Cerebellar cortex (tissue), 1 donor: ENCODE measurements around the gene DLL1.

Experiments used
- DNase-seq: peaks from one replicate; pipeline ENCODE4 v3.0.0-alpha.2; 2015; ENCODE audit warnings: low spot score

Gene DLL1

DNA sequence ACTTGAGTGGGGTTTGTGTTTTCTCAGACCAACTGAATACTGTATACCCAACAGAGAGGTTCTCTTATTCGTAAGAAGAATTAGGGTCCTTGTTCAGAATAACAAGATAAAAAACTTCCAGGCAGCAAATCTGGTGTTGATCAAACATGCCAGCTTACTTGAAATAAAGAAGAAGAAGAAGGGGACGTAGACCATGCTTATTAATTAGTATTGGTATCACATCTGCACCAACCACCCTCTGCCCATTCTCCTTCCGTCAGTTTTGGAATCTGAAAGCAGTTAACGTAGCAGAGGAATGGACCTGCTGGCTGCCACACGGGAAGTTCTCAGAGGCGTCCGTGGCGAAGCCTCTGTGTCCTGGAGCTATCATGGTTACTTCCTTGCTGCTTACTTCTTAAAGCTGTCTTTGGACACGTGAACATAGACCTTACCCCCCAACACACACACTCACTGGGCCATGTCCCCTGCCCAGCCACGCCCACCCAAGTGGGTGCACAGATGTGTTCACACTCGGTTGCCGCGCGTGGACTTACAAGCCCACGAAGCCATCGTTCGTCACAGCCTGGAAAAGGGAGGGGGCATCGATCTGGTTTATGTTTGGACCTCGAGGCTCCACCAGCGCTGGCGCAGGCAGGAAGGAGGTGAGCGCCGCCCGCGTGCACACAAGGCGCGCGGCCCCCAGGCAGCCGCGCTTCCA, 4.1 kb upstream of the DLL1 start:
- DNase-seq = no peak

DNA sequence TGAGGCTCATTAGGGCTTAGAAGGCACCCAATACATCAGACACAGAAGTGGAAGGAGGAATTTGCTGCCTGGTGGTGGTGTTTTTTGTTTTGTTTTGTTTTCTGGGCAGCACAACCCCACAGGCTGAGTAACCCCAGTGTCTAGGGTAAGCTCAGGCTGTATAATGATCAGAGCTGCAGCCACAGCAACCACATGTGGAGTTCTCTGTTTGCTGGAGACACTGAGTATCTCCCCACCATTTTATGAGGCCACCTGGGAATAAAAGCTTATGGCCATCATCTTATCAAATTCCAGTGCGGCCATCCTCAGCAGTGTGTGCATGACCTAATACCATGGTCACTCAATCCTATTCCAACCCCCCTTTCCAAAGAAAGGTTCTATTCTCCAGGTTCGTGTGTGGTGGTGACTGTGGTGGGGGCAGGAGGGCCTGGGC, 3.4 kb upstream of the DLL1 start:
- DNase-seq = no peak

DNA sequence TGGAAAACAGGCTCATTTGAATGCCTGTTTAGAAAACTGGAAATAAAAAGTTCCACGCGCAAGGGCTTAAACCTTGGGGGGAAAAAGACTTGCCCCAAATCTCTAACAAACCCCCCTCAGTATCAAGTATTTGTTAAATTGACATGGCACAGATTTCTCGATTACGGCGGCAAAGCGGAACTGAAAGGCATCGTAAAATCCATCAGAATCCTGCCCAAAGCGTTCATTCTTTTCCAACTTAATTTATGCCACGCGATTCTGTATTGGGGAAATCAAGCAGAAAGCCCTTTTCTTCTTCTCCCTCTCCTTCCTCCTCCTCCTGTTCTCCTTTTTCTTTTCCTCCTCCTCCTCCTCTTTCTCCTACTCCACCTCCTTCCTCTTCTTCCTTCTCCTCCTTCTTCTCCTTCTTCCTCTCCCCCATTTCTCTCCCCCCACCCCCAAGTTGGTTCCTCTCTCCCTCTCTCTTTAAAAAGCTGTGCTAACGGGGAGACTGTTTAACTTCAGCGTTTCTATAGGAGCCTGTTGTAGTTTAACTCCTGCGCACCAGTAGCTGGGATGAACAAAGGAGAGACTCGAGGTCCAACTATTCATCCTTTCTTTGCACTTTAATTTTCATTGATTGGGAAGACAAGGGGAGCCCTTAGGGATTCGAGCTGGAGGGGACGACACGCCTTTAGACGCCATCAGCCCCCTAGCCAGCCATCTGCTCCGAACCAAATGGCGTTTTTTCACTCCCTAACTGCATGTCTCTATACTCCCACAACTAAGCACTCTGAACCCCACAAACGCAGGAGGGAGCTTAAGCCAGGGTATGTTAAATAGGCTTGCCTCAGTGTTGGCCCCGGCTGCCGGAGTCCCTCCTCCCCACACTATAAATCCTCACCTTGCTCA, 2.7 kb upstream of the DLL1 start:
- no peak for DNase-seq

DNA sequence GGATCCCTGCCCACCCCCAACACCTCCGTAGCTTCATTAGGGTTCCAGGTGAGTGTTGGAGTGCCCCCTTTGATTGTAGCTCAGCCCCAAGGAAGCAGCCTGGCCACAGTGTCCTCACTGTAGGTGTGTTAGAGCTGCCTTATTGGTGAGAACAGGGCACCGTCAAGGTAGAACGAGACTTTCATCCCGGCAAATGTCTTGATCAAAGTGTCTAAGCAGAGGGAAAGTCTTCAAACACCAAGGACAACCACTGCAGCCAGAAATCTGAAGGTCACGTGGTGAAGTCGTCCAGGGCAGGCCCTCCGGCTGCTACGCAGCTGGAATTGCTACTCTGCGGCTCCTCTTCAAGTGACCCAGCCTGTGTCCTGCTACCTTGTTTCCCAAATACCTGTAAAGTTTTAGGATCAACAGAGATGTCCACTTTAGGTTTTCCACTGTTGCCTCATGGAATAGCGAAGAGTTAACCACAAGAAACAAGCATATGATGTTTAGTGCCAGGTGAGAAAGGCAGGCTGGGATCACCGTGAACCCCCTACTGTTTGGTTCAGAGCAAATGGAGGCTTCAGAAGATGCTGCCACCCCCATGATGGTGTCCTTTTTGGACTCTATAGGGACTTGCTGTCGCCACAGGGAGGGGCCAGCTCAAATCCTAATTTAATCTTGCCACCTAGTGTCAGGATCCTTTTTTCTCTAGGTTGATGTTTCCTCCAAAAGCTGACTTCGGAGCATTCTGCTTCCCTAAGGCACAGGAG, 1.7 kb upstream of the DLL1 start:
- peak; percentile 56 for DNase-seq

DNA sequence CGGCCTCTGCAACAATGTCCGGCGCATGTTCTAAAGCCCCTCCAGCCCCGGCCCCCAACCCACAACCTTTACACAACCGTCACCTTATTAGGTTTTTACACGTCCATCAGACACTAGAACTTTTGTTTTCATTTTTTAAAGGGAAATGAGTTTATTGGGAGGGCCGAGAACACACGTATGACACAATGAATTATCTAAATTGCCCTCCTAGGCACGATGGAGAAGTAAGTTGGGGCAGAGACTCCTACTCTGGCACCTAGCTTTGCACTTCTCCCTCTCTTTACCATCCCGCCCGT, 1.2 kb upstream of the DLL1 start:
- DNase-seq = no peak

DNA sequence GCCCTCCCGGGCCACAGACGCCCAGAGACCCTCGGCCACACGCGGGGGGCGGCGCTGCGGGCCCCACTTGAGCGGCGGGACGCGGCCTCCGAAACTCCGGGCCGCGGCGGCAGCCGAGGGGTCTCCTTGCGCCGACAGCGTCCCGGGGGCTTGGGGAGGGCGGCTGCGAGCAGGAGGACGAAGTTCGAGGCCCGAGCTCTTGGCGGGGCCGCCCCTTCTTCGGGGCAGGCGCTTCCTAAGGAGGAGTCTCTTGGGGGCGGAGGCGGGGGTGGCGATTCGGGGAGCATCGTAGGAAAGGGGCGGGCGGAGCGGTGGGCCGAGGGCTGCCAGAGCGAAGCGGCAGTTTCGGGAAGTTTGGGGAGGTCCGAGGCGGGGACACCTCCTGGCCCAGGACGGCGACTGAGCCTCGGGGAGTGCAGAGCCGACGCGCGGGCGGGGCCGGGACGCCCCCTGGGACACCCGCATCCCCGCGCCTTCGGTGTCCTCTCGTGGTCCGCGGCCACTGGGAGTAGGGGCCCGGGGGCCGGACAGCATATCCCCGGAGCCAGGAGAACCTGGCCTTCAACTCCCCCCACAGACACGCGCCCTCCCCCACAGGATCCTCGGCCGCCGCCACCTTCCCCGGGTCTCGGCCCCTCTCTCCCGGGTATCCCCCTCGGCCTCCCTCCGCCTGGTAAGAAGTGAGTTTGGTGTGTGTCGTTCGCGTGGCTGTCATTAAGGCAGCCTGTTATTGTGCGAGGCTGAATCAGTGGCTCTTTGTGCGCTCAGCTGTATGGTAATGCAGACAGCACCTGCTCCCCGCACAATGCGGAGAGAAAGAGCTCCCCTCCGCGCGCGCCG, 613 bp upstream of the DLL1 start:
- DNase-seq = peak; percentile 55

DNA sequence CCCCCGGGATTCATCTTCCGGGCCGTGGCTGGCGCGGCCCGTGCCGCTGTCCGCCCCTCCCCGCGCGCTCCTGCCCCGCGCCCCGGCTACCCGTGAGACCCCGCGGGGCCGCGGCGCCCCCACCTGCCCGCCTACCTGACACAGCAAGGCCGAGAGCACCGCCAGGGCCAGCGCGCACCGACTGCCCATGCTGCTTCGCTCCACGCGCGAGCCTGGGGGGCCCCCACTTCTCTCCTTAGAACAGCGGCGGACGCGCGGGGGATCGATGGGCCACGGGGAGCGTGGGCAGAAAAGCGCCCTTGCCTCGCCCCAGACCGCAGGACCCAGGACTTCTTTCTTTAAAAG, 955 bp downstream of the DLL1 start:
- DNase-seq = no peak

DNA sequence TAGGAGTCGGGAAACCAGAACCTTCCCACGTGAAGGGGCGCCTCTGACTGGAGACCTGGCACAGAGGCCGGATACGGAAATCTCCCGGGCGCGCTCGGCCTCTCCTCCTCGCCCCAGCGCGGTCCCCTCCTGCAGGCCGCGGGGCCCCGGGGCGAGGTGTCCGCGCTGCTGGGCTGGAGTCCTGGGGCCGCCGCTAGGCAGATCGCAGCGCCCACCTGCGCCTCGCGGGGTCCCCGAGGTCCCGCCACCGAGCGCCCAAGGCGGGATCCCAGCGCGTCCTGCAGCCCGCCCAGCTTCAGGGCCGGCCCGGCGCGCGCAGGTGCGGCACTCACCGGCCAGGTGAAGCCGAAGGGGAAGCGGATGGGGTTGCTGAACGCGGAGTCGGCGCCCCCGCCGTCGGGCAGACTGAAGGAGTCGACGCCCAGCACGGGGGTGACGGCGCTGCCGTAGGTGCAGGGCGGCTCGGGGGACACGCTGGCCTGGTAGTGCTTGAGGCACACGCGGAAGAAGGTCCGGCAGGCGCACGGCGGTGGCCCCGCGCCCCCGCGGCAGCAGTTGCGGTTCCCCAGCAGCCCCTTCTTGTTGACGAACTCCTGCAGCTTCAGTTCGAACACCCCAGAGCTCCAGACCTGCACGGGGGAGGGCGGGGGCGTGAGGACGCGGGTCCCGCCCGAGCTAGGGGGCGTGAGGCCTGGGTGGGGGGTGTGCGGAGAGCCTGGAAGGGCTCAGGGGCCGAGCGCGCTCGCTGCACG, 1.5 kb downstream of the DLL1 start:
- DNase-seq = no peak

DNA sequence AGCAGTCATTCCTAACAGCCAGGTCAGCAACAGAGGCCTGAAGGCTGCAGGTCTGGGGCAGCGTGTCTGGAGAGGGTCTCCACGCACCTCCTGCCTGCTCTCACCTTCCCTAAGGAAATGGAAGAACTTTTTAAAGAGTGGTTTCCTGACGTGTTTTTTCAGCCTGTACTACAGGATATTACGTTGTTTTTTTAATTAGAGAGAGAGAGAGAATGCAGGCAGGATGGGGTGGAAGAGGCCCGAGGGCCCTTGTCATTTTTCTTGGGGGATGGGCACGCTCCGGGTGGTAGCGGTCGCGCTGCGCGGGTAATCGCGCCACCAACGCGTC, 2.1 kb downstream of the DLL1 start:
- DNase-seq = no peak

DNA sequence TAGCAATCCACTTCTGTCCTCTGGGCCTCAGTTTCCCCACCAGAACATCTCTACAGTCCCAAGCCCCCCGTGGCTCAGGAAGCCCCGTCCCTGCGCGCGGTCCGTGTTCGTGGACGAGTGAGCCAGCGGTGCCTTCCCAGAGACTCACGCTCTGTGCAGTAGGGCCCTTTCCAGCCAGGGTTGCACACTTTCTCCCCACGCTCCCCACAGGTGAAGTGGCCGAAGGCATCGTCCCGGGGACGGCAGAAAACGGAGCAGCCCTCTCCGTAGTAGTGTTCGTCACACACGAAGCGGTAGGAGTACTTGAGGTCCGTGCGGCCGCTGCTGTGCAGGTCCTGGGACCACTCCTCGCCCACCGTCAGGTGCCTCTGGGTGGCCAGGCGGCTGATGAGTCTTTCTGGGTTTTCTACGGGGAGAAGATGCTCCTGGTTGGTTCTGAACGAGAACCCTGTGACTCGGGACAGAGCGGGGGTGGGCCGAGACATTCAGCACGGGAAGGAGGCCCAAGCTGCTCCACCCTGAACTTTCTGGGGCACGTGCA, 2.7 kb downstream of the DLL1 start:
- DNase-seq = no peak

DNA sequence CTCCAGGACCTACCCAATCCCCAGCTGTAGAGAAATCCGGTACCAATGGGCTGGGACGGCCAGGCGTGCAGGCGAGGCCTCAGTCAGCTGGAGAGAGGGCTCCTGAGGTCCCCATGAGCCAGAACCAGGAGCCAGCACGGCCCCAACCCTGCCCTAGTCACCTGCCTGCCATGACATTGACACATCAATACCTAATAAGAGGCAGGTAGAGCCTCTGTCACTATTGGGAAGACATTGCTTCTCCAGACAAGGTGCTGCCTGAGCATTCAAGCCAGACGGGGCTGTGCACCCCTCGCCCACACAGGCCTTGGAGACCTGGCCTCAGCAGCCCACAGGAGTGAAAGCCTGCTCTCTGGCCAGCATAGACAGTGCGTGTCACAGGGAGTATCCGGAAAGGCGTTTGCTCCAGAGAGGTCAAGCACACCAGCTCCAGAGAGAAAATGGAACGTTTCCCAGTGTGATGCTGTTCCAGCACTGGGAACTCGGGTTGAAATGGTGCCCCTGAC, 3.5 kb downstream of the DLL1 start:
- no peak for DNase-seq

DNA sequence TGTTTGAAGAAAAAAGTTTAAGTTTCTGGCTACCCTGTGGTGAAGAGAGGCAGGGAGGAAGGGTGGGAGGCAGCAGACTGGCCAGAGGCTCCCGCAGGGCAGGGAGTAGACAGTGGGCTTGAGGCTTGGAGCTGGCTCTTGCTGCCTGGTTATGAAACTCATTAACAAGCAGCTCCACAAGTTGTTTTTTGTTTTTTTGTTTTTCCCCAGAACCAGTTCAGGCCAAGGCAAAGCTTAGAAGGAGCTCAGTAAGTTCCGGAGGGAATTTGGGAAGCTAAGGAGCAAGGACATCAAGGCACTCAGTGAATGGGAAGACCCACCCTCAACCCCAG, 4.0 kb downstream of the DLL1 start:
- no peak for DNase-seq

DNA sequence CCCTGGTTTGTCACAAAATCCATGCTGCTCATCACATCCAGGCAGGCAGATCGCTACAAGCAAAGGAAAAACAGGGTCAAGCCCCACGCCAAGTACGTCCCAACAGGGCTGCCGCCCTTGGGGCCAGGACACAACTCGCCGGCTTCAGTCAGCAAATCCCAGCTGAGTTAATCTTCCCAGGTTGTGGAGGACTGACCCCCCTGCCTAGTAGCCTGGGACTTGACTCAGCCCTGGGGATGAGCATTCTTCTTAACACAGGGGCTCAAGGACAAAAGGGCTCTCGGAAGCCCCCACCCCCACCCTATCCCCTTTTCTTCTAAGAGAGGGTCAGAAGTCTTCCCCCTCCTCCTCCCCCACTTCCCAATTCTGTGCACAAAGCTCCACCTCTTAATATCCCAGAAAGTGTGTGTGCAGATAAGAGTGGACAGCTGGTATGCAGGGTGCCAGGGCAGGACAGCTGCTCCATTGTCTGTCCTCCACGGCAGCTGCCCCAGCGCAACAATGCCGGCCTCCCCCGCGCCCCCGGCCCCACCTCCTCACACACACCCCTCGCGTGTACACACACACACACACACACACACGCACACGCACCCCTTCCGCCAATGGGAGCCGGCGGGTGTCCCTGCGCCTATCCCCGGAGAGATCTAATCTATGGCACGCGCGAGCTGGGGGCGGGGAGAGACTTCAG, 4.5 kb downstream of the DLL1 start:
- DNase-seq = no peak

DNA sequence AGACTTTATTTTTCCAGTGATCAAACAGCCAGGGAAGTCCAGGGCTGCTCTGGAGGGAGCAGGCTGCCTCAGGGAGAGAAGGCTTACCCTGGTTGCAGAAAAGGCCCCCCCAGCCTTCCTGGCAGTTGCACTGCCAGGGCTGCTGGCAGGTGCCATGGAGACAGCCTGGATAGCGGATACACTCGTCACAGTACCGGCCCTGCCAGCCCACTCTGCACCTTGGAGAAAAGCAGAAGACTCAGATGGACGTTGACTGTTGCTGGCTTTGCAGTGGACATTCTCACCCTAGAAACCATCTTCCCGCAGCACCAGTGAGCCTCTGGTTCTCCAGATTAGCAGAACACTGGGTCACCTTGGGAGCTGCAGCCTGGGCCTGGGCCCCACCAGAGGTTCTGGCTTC, 5.4 kb downstream of the DLL1 start:
- no peak for DNase-seq

DNA sequence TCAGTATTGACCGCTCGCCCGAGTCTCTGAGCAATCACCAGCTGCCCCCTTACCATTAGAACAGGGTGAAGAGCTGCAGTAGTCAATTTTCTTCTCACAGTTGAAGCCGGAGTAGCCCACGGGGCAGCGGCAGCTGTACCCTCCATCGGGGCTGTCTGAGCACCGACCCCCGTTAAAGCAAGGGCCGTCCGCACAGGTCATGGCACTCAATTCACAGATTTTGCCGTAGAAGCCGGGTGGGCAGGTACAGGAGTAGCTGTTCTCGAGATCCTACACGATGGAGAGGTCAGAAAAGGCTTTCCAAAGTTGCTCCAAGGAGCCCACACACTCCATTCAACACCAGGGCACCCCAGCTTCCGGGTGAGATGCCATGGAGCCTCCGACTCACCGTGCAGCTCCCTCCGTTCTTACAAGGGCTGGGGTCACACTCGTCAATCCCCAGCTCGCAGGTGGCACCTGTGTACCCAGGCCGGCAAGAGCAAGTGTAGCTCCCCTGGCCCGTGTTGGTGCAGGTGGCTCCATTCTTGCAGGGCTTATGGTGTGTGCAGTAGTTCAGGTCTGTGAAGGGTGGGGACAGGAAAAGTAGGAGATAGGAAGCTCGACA, 5.9 kb downstream of the DLL1 start:
- DNase-seq = no peak

DNA sequence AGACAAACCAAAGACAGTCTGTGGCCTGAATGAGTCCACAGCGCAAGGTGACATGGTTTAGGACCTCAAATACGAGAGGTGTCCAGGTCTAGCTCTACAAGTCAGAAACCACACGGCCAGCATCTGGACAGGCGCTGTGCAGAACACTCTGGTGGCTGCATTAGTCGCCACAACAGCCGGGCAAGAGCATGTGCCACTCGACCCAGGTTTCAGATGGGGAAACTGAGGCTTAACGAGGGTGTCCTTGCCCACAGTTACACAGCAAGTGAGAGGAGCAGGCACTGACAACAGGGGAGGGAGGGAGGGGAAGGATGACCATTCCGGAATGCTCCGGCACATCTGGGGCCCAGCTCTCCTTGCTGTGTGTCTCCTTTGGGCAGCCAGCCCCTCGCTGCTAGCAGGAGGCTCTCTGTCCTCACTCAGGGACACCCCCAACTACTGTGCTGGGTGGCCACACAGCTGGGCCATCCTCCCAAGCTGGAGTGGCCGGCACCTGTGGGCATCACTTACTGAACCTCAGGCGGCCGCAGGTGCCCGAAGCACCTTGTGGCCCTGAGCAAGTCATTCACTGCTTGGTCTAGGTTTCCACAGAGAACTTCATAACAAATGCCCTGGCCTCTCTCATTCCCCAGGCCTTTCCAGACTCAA, 6.6 kb downstream of the DLL1 start:
- no peak for DNase-seq

DNA sequence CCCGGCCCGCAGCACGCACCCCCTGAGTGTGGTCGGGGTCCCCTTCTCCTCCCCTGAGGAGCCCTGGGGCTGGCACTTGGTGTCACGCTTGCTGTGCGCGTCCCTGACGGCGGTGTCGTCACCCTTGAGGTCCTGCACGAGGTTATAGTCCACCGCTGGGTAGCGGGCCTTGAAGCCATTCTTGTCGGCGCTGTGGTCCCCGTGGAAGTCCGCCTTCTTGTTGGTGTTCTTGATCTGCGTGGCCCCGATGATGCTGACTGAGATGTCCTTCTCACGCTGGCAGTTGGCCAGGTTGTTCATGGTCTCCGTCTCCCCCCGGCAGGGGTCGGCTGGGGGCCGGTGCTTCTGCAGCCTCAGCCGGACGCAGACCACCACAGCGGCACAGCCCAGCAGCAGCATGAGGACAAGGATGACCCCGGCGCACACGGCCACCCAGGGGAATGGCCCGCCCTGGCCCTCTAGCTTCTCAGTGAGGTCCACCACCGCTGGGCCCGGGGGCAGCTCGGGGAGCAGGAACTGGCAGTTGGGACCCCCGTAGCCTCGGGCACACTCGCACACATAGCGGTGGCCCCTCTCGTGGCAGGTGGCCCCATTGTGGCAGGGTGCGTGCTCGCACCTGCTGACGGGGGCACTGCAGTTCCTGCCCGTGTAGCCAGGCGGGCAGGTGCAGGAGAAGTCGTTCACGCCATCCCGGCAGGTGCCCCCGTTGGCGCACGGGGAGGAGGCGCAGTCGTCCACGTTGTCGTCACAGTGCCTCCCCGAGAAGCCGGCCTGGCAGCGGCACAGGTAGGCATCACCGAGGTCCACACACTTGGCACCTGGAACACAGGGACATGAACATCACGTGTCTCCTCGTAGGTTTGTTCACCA, 7.4 kb downstream of the DLL1 start:
- DNase-seq = no peak

DNA sequence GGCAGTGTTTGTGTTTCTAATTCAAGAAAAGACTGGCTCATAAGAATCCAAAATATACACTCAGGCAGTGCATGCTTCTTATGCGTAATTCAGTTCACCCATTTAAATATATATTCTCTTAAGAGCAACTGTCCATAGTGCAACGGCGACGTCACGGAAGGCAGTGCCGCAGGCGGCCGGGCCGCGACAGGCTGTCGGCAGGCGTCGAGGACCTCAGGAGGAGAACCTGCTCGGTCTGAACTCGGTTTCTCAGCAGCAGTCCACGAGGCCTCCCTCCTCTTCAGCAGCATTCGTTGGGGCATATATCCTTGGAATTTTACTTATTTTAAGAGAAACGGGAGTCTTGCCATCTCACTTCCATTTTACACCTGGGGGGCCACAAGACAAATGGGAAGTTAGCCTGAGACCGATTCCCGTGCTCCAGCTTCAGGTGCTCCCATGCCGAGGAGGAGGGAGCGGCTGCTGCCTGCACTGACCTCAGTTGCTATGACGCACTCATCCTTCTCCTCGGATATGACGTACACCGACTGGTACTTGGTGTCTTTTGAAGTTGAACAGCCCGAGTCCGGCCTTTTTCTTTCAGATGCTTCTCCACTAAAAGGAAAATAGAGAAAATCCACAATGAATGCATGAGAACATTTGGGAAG, 8.2 kb downstream of the DLL1 start:
- DNase-seq = no peak
